Umbilical cord (tissue), 2 donors: Measurements from ENCODE around the gene ZNF622. TPM values are rescaled to one million over a fixed set of nuclear protein-coding genes. Genes with fewer than 3 reads are reported as not detected.

Experiments used
- DNase-seq: peaks from one replicate; pipeline ENCODE4 v3.0.0-alpha.2; 2015; ENCODE audit warnings: low spot score
- total RNA-seq: library from RNA; depleted of rRNA; stranded (reverse); fragments of >200 nt; gene quantifications from one replicate; pipeline ENCODE4 v1.2.3, GENCODE V29; 2014; ENCODE audit warnings: low replicate concordance; ENCODE audit not compliant: insufficient read depth

ZNF622 gene
- total RNA-seq, 1 donor from 2014 or later, result 28.4 TPM

- no peak for DNase-seq
Observed at GRCh38 chr5:16431490-16431889, 34.1 kb downstream of the ZNF622 start.

GRCh38 chr5:16430349-16431089 lies 35.1 kb downstream of the ZNF622 start:
- no peak for DNase-seq

- DNase-seq, result no peak
Observed at GRCh38 chr5:16428359-16428758, 37.2 kb downstream of the ZNF622 start.

- DNase-seq, result no peak
Observed at GRCh38 chr5:16427587-16427986, 38.0 kb downstream of the ZNF622 start.

- DNase-seq, result no peak
Observed at GRCh38 chr5:16418471-16418922, 47.1 kb downstream of the ZNF622 start.

- DNase-seq, result no peak
Observed at GRCh38 chr5:16417398-16418074, 48.1 kb downstream of the ZNF622 start.

GRCh38 chr5:16414861-16415260 lies 50.7 kb downstream of the ZNF622 start:
- no peak for DNase-seq

GRCh38 chr5:16413166-16413860 lies 52.3 kb downstream of the ZNF622 start:
- DNase-seq, result peak; percentile 15

- no peak for DNase-seq
Observed at GRCh38 chr5:16412556-16412955, 53.0 kb downstream of the ZNF622 start.

- DNase-seq, result no peak
Observed at GRCh38 chr5:16411741-16412455, 53.7 kb downstream of the ZNF622 start.

- no peak for DNase-seq
Observed at GRCh38 chr5:16411235-16411634, 54.4 kb downstream of the ZNF622 start.

GRCh38 chr5:16410338-16410737 lies 55.3 kb downstream of the ZNF622 start:
- no peak for DNase-seq

- no peak for DNase-seq
Observed at GRCh38 chr5:16406630-16407029, 59.0 kb downstream of the ZNF622 start.

GRCh38 chr5:16406023-16406422 lies 59.6 kb downstream of the ZNF622 start:
- no peak for DNase-seq

Other genes with a start within 250 kb of the ZNF622 start
- gene RETREG1, start 151.2 kb upstream of the ZNF622 start, total RNA-seq, result 51.0 TPM